Activated CD4-positive, alpha-beta T cell treated with anti-CD3 and anti-CD28 coated beads, Interleukin-2, Interleukin-6, amounts not matched to agents 100 ng/mL and 50 ng/mL, durations not matched to agents 16 hours and 8 hours (primary cell): Measurements from ENCODE around the gene NCKAP5.

Source experiments
- DNase-seq: peaks from one replicate; pipeline ENCODE4 v3.0.0-alpha.2; 2020

Gene NCKAP5

DNA sequence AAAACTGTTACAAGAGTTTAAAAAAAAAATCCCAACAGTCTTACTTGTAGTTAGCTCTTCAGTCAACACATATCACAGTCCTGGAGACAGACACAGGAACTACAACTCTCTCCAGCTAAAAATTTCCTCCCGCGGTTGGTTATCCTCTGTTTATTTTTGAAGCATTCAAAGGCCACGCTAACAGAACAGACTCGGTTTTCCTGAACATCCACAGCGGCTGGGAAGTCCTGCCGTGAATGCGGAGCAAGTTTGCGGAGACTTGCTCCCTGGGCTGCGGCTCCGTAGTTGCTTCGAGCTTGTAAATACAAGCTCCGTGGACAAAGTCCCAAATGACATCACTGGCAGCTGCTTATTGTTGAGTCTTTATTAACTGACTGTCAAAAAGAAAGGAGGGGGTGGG lies at the start of gene NCKAP5:
TSS of gene NCKAP5 (minus strand) at position 292 of the 400 bp plus-strand sequence. CDS start 50,937 bp downstream, outside the sequence.
- DNase-seq, result no peak

DNA sequence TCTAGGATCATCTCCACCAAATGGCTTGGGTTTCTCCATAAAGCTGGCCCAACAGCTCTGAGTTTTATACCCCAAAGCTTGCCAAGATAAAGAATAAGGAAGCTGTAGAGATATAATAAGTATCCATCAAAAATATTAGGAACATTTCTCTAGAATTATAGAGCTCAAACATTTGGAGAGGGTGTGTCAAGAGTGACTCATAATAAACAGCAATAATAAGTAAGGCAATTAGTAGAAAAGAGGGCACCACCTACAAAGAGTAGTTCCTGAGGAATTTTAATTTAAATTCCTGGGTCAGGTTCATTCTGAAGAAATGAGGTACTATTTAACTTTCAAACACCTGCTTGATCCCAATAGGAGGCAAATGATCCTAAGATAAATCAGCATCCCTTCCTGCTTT lies 41.4 kb upstream of the NCKAP5 start:
- DNase-seq, result no peak

DNA sequence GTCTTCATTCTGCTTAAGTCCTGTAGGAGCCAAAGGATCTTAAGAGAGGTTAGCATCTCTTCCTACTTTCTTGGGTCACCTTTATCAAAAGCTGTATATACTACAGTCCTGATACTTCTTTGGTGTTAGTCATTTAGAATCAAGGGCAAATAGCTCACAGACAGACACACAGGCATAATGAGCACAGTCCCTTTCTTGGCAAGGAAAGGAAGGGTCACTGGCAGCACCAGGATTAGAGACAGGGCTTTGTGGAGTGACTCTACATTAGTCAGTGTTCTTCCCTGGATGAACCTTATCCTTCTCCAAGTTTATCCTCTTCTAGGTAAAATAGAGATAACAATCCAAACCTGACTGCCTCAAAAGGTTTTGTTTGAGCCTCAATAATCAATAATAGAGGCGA lies 40.0 kb upstream of the NCKAP5 start:
- DNase-seq, result no peak

DNA sequence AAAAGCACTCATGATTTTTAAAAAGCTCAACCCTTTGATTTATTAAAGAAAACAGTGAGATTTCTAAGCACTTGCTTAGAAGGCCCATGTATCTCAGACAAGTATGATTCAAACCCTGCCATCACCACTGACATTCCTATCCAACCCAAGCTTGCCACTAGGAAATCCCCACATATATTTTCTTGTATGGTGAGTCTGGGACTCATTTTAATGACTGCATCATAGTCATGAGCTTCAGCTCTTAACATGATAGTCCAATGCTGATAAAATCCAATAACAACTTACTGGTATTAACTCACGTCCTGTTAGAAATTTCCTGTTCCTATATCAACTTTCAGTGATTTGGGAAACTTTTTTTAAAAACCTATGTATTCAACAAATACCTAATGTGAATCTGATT lies 39.4 kb upstream of the NCKAP5 start:
- DNase-seq, result no peak

DNA sequence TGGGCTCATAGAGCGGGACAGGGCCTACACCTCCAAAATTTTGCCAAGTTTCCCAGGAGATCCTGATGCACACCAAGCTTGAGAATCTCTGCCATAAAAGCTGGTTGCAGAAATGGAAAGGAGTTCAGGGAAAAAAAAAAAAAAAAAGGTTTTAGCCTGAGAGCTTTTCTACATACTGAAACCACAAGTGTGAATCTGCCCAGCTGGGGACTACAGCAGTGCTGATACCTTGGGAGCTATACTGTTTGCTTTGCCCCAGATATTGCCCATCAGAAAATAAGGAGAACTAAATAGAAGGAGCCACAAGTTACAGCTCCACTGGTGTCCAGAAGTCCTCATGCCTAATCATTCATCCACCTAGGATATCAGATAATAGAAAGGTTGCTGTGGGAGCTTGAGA lies 38.4 kb upstream of the NCKAP5 start:
- DNase-seq, result no peak

DNA sequence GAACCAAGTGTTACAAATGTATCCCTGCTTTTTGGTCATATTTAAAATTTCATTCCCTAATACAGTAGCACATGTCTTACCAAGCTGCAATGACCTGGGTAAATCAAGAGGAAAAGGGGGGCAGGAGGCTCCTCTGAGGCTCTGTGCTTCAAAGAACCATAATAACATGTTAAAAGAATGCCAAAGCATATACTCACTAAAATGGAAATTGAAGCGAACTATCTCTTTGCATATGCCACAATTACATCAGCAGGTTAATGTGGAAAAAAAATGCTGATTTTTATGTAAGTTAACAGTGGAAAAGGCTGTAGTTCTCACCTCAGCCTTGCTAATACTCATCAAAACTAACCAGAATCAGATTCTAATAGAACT lies 37.5 kb upstream of the NCKAP5 start:
- no peak for DNase-seq

DNA sequence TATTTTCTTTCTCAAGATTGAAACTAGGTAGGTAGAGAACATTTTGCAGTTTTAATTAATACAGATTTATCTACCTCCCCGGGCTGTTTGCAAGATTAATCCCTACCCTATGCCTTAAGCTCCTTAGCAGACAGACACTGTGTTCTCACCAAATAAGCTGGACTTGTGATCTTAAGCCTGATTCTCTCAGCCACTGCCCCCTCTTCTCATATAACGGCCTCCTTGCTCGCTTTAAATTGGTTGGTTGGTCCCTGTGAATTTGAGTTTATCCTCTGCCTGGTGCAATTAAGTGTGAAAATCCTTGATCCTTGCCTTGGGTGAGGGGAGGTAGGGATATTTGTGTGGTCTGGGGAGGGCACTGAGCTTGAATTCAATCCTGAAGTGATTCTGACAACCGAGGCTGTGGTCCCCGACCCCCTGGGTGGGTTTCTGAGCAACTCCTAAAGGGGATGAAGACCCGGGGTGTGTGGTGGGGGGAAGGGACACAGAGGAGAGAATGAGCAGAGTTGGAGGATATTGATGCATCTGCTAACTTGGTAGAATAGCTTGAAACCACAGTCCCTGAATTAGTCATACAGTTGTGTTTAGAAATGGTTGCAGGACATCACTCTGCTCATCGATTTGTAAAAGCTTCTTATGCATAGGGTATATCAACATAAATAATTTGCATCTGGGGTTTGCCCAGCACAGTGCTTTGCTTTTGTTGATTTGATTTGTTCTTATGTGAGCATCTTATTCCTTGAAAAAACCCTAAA lies 36.9 kb upstream of the NCKAP5 start:
- no peak for DNase-seq

DNA sequence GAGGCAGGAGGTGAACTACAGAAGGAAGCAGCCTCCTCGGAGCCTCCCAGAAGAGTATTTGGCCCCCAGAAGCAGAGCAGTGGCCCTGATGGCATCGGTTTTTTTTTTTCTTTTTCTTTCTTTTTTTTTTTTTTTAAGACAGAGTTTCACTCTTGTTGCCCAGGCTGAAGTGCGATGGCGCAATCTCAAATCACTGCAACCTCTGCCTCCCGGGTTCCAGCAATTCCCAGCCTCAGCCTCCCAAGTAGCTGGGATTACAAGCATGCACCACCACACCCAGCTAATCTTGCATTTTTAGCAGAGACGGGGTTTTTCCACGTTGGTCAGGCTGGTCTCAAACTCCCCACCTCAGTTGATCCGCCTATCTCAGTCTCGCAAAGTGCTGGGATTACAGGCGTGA lies 34.8 kb upstream of the NCKAP5 start:
- DNase-seq, result no peak

DNA sequence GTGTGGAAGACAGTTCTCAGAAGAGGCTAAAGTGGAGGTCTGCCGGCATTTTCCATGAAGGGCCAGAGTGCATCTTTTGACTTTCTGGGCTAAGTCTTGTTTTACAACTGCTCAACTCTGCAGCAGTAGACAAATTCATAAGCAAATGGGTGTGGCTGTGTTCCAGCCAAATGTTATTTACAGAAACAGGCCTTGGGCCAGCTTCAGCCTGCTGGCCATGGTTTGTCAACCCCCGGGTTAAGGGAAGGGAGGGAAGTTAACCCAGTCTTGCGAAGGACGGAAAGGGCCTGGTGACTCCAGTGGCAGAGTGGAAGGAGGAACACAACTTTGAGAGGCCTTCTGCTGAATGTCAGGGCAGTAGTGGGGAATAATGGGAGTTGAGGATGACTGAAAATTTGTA lies 34.3 kb upstream of the NCKAP5 start:
- no peak for DNase-seq

DNA sequence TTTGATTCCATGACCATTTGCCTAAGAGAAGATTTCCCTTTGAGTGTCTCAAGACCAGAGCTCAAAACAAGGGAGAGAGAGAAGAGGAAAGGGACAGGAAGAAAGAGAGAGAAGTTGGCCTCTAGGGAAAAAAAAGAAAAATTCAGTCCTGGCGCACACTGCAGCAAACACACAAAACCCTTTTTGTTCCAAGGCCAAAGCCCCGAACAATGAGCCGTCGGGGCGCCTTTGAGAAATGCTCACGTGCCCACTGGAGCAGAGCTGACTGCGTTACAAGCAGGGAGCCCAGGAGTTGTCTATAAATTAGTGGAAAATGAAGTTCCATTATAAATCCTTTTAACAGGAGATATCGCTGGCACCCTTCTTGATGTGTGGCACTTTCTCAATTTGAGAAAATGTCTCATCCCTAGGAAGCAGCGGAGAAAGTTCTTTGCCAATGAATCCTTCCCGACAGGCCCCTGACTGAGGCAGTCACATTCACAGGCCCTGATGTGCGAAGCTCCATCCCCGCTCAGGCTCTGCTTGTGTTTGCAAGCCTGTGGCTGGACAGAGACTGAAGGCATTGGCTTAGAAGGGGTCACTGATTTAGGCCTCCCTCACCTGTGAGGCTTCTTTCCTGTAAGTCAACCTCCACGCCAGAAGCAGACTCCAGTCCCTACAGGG lies 32.1 kb upstream of the NCKAP5 start:
- no peak for DNase-seq

DNA sequence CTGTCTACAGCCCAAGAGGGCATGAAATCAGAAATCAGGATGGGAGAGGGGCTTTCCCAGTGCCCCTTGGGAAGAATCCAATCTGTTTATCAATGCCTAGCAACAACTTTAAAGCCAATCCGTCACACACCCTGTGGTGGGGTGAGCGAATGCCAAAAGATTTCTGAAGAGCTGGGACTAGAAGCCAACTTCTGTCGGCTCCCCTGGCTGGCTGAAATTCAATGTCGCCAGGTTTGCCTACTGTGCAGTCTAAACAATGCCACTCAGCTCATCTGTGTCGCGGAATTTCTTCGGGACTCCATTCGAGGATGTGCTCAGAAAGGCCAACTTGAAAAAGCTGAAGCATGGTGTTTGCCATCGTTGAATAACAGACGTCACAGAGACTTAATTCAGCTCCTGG lies 31.5 kb upstream of the NCKAP5 start:
- no peak for DNase-seq

DNA sequence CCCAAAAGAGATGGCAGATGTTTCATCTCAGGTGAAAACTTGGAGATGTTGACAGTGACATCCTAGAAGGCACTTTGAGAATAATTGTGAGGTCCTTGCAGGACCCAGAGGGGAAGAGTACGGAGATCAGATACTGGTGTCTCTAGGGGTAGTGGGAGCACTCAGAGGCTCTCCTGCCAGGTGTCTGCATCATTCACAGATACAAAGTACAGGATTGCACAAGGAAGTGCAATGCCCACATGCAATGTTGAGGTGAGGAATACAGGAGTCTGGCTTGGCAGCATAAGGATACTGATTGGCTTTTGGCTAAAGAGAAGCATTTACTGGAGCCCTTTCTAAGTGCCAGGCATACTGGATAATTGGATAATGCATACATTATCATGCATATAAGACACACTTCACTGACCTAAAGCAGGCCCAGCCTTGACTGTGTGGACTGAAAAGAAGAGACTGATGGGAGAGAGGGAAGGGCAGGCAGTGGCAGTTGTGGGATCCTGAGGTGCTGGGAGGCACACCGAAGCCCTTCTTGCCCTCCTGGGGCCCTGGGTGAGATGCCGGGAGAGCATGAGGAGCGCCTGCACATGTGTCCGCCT lies 31.0 kb upstream of the NCKAP5 start:
- DNase-seq, result no peak

DNA sequence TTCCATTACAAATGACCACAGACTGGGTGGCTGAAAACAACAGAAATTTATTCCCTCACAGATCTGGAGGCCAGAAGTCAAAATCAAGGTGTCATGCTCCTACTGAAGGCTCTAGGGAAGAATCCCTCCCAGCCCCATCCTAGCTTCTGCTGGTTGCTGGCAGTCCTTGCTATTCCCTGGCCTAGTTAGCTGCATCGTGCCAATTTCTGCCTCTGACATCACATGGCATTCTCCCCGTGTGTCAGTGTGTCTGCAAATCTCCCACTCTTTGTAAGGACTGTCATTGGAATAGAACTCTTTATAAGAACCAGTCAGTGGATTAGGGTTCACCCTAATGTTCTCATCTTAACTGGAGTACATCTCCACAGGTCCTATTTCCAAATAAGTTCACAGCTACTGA lies 30.5 kb upstream of the NCKAP5 start:
- DNase-seq, result no peak

DNA sequence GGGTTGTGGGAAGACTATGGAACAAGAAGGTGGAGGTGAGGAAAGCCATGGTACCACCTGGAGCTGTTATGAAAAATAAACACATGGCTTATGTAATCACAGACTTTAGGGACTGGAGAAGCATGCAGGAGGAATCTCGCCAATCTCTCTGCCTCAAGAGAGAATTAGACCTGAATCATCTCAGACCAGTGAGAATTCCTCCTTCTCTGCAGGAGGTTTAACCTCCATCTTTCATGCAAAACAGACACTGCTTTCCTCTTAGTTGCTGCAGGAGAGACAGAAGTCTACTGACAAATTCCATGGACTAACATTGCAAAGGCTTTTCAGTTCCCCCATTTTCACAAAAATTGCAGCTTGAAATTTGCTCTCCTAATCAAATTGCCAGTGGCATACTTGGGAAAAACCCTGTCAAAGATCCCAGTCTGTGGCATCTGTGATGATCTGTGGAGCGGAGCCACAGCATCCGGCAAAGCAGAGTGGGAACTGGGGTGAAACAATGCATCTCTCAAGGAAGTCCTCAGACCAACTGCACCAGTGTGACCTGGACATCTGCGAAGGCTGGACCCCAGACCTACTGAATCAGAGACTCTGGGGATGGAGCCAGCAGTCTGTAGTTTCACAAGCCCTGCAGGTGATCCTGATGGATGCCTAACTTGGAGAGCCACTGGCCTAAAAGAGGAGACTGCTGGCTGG lies 28.6 kb upstream of the NCKAP5 start:
- DNase-seq, result no peak

DNA sequence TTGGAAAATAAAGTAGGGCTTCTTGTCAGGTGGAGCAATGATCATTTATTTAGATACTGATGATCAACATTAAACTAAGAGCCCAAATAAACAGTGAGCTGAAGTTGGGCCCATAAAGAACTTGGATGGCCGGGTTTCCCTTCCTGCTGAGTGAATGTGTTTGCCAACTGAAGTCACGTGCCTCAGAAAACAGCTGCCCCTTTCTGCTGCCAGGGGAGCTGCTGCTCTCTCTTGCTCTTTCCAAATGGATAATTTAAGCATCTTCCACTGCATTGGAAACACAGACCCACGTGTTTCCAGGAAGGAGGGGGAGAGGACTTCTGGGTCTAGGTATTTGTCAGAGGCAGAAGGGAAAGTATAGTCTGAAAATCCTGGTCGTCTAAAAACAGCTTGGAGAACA lies 22.9 kb upstream of the NCKAP5 start:
- no peak for DNase-seq

DNA sequence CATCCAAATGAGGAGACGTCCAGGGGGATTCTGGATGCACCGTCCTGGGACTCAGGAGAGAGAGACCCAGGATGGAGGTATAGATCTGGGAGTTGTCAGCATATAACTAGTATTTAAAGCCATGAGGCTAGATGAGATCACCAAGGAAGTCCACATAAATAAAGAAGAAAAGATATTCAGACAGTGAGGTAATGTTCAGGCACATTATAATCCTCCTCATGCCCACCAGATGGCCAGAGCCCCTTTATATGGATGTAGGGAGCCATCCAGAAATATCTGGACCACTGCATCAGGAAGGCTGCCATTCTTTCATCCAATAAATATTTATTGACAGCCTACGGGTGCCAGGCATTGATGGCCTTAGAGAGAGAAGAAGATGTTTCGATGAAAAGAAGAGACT lies 21.2 kb upstream of the NCKAP5 start:
- DNase-seq, result no peak

DNA sequence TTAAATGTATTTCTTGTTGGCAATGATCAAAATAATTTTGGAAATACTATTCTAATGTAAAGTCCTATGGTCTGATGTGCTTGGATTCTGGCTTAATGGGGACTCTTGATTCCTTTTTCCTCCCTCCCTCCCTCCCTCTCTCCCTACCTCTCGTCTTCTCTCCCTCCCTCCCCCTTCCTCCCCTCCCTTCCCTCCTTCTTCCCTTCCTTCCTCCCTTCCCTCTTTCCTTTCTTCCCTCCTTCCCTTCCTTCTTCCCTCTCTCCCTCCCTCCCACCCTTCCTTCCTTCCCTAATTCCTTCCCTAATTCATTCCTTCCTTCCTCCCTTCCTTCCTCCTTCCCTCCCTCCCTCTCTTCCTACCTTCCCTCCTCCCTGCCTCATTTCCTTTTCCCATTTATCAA lies 19.9 kb upstream of the NCKAP5 start:
- DNase-seq, result no peak

DNA sequence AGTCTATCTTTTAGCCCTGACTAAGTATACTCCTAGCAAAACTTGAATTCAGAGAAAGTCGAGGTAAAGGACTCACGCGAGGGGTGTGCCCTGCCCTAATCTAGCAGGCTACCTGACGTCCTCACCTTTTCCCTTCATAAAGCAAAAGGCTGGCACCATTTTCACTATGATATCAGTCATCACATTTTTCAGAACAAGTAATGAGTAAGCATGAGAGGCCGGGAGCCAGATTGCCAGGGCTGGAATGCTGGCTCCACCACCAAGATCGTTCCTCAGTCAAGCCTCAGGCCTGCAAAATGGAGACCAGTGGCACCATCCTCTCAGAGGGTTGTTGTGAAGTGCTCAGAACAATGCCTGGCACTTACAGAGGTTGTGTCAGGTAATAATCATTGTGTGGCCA lies 18.7 kb upstream of the NCKAP5 start:
- no peak for DNase-seq

DNA sequence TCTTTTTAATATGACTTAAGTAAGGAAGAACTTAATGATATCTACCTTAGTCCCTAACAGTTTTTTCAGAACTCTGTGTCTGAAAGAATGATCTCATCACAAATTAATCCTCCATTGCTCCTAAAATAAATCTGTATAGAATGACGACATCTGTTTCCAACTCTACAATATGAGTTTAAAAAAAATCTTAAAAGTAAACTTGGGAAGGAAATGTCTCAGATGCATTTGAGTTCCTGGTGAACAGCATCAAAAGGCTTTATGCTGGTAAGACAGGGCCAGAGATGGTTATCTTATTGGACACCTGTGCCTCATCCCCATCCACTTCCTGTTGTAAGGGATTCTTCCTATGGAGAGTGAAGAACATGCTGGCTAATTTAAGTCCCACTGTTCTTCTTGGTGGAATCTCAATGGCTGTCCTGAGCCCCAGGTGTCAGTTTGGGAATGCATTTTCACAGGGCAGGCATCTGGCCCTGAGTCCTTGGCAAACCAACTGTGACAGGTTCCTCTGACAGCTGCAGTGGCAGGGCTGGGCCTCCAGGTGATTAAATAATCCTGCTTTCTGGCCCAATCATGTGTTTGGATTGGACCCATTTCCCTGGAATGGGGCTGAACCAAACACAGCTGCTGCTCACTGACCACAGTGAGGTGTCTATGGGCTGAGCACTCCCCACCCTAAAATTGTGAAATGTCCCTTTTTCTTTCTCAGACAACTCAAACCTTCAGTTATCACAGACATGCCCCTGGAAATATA lies 12.9 kb upstream of the NCKAP5 start:
- no peak for DNase-seq

DNA sequence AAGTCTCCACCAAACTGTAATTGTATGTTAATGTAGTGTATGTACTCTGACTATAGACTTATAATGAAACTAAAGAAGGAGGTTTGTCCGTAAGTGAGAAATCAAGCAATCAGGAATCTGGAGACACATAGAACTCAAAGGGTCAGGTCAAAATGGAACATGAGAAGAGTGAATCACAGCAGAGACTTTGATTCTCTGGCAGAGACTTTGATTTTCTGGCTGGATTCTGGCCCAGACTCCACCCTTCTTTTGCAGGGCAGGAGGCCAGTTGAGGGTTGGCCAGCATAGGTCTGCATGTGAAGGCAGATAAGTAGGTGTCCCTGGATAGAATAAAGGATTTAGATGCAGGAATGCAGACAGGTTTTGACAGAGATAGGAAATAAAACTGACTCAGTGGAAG lies 11.0 kb upstream of the NCKAP5 start:
- no peak for DNase-seq

DNA sequence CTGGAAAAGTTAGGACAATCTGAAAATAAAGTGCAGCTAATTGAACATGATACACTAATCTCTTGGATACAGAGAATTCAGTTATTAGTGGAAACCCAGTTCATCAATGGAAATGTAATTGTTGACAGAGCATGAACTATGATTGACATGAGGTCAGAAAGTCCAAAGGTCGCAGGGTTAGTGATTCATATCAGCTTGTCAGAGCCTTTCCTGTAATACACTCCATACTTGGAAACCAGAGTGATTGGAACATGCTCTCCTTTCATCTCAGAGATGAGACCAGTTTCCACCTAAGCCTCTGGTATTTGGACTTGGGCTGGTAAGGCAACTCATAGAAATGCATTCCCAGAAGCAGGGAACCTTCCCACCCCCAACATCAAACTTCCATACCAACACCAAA lies 8.5 kb upstream of the NCKAP5 start:
- DNase-seq, result no peak

DNA sequence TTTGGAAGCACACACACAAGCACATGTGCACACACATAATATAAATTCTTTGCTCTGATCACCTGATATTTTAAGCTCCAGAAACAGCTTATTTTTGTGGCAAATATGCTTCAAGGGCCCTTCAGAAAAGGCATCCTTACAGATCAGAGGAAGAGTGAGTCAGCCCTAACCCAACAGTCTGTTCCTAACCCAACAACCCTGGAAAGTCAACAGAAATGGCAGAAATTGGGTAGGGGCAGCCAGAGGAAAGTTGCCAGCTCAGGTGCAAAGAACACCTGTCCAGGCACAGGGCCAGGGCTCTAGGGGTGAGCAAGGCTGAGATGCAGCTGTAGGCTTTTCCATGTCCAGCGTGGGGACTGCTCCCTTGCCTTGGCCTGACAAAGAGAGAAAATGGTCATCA lies 6.4 kb upstream of the NCKAP5 start:
- no peak for DNase-seq

DNA sequence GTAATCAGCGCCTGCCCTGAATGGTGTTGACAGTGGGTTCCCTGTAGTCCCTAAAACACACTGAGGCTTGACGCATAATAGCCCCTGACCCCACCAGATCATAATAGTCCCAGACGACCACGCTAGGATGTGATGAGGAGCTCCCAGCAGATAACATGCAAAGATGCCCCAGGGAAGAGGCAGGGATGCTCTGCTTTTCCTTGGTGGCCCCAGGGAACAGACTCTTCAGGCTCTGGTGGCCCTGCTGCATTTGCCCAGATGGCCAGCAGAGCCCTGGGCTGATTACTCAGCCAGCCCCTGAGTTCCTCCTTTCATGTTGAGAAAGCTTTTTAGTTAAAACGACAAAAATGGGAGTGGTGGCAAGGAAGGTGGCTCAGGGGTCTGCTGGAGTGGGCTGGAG lies 5.9 kb upstream of the NCKAP5 start:
- DNase-seq, result no peak
